Activated naive CD4-positive, alpha-beta T cell treated with anti-CD3 and anti-CD28 coated beads, Interleukin-2, amount 50 U/mL, for 24 hours (primary cell): Measurements from ENCODE around the gene TOX4.
"Not testable (repeated sequence)": the region's sequence is repeated elsewhere in the genome, so short reads cannot be mapped to it uniquely, and the experiment has no call there.

Source experiments
- H3K27ac Mint-ChIP-seq: one replicate; pipeline ENCODE4 v1.8.0; 2021; ENCODE audit warnings: mild to moderate bottlenecking, mixed read lengths
- H3K27me3 Mint-ChIP-seq: one replicate; pipeline ENCODE4 v1.8.0; 2021; ENCODE audit warnings: mixed read lengths
- H3K36me3 Mint-ChIP-seq: one replicate; pipeline ENCODE4 v1.8.0; 2021; ENCODE audit warnings: mixed read lengths
- H3K4me1 Mint-ChIP-seq: one replicate; pipeline ENCODE4 v1.8.0; 2021; ENCODE audit warnings: mixed read lengths
- H3K4me3 Mint-ChIP-seq: one replicate; pipeline ENCODE4 v1.8.0; 2021; ENCODE audit warnings: mild to moderate bottlenecking, mixed read lengths
- H3K9me3 Mint-ChIP-seq: one replicate; pipeline ENCODE4 v1.8.0; 2021; ENCODE audit warnings: mixed read lengths

The TOX4 gene

DNA sequence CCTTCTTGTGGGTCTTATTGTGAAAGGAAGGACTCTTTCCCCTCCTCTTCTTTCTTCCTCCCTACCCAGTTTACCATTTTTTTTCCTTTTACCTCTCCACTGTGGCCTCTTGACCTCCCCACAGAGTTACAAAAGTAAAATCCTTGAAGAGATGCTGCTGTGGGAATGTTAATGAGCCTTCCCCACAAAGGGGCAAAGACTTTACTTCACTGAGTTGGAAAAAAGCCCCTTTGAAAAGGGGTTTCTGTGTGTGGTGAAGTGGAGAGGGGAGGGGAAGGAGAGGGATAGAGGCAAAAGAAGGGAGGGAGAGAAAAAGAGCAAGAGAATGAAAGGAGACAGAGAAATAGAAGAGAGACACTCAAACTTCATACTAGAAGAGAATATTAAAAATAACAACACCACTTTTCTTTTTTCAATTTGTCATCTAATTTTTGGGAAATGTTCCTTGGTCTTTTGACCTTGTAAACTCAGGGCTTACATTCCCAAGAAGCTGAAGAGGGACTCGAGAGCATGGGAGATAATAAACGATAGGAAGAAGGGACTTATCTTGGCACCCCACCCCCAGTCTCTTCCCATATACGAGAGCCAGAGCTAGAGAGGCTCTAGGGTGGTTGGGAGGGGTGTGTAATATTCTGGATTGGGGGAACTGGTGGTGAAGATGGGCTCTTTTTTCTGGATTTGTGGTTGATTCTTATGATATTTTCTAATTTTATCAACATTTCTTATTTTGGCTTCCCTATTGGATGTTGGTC is 62.4 kb downstream of the TOX4 start:
- Mint-ChIP-seq H3K27me3 (peaks cover 36% of the 10 kb centered on the region), H3K4me3 (no peak overlapping the region), H3K27ac (no peak overlapping the region)

DNA sequence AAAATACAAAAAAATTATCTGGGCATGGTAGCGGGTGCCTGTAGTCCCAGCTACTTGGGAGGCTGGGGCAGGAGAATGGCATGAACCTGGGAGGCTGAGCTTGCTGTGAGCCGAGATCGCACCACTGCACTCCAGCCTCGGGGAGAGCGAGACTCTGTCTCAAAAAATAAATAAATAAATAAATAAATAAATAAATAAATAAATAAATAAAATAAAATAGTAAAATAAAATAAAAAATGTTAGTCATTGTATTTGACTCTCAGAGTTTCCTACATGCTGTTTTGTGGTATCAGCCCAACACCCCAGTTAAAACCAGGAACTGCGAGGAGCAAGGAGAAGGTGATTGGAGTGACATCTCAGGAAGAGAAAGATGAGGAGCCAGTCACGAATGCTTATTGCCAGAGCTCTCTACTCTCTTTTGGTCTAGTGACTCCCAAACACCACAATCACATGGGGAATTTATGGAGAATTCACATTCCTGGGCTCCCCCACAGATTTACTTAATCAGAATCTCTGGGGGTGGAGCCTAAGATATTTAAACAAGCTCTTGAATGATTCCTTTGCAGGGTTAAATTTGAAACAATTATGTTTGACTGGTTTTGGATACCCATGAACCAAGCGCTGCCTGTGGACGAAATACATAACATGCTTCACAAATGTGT is 64.5 kb downstream of the TOX4 start:
- Mint-ChIP-seq H3K9me3 (no peaks in the 10 kb centered on the region), H3K4me3 (no peak overlapping the region), H3K36me3 (peaks cover 4% of the 10 kb centered on the region), H3K4me1 (peaks cover 5% of the 10 kb centered on the region), H3K27ac (no peak overlapping the region), H3K27me3 (peaks cover 24% of the 10 kb centered on the region)

More for the DNA sequence above, 62.4 kb downstream of the TOX4 start:
- H3K9me3 Mint-ChIP-seq, result no peaks in the 10 kb centered on the region
- H3K4me1 Mint-ChIP-seq, result peaks cover 9% of the 10 kb centered on the region
- peaks cover 8% of the 10 kb centered on the region for H3K36me3 Mint-ChIP-seq

- Mint-ChIP-seq H3K4me1 (no peaks in the 10 kb centered on the region), H3K36me3 (peaks cover 2% of the 10 kb centered on the region), H3K9me3 (no peaks in the 10 kb centered on the region), H3K27me3 (peaks cover 14% of the 10 kb centered on the region), H3K4me3 (no peak overlapping the region), H3K27ac (no peak overlapping the region)
Measured at GRCh38 chr14:21543521-21543960, 66.5 kb downstream of the TOX4 start.

GRCh38 chr14:21543963-21544362 is 67.0 kb downstream of the TOX4 start:
- no peak overlapping the region for H3K27ac Mint-ChIP-seq
- H3K27me3 Mint-ChIP-seq, result peaks cover 11% of the 10 kb centered on the region
- H3K36me3 Mint-ChIP-seq, result peaks cover 2% of the 10 kb centered on the region
- H3K9me3 Mint-ChIP-seq, result no peaks in the 10 kb centered on the region
- no peak overlapping the region for H3K4me3 Mint-ChIP-seq
- no peaks in the 10 kb centered on the region for H3K4me1 Mint-ChIP-seq

DNA sequence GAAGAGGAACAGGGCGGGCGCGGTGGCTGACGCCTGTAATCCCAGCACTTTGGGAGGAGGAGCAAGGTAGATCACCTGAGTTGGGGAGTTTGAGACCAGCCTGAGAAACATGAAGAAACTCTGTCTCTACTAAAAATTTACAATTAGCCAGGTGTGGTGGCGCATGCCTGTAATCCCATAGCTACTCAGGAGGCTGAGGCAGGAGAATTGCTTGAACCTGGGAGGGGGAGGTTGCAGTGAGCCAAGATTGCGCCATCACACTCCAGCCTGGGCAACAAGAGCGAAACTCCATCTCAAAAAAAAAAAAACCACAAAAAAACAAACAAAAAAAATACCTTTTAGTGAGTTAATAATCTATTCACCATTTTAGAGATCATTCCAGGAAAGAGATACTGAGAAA is 67.6 kb downstream of the TOX4 start:
- H3K4me3 Mint-ChIP-seq, H3K27me3 Mint-ChIP-seq, H3K9me3 Mint-ChIP-seq, H3K27ac Mint-ChIP-seq, H3K4me1 Mint-ChIP-seq, H3K36me3 Mint-ChIP-seq: not testable (repeated sequence)
